ENCODE data around the gene EPHA2.

- TF ChIP-seq CTCF (IDR thresholded peaks at IDR 0.05) = no peak
- TF ChIP-seq FOXM1 (IDR thresholded peaks at IDR 0.05; ENCODE audit: low read depth) = no peak
- TF ChIP-seq EZH2phosphoT487 (IDR thresholded peaks at IDR 0.05; ENCODE audit: borderline replicate concordance, low read depth) = no peak
- no peak for TF ChIP-seq SIN3A (IDR thresholded peaks at IDR 0.05; ENCODE audit: borderline replicate concordance, low read depth, low read length)
- TF ChIP-seq TEAD4 (IDR thresholded peaks at IDR 0.05; ENCODE audit: borderline replicate concordance, insufficient read depth) = no peak
- TF ChIP-seq POLR2AphosphoS5 (IDR thresholded peaks at IDR 0.05; ENCODE audit: low read depth, low read length) = no peak
- TF ChIP-seq GABPA (IDR thresholded peaks at IDR 0.05; ENCODE audit: low read depth) = no peak
These were observed 30.9 kb upstream of the EPHA2 start for GRCh38 chr1:16186655-16187235.
